ENCODE data around the gene KAT14. TPM values are rescaled to one million over a fixed set of nuclear protein-coding genes. Genes with fewer than 3 reads are reported as not detected.
"Not testable (repeated sequence)": the region's sequence is repeated elsewhere in the genome, so short reads cannot be mapped to it uniquely, and the experiment has no call there.

The KAT14 gene
- total RNA-seq, 1 experiment from 2014 or later: 28.4 TPM

- CTCF ChIA-PET: no interaction called here
These were observed 36.4 kb upstream of the KAT14 start for GRCh38 chr20:18101125-18101810.

DNA sequence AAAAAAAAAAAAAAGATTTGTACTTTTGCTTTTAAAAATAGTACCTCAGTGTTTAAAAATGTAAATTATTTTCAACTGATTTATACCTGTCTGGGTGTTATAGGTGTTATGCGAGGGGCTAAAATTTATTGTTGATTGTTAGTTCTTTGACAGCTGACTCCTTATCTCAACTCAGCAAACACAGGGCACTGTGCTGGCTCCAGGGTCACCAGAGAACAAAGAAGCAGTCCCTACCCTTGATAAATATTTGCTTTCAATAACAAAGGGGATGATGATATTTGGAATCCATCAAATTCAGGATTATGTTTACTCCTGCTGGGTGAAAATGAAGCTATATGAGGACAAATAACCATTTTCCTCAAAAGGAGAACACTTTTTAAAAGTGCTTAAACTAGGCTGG is 34.2 kb upstream of the KAT14 start:
- BruUV-seq (replicated peaks): no TSS peak
- TF ChIP-seq, protein P1, sequence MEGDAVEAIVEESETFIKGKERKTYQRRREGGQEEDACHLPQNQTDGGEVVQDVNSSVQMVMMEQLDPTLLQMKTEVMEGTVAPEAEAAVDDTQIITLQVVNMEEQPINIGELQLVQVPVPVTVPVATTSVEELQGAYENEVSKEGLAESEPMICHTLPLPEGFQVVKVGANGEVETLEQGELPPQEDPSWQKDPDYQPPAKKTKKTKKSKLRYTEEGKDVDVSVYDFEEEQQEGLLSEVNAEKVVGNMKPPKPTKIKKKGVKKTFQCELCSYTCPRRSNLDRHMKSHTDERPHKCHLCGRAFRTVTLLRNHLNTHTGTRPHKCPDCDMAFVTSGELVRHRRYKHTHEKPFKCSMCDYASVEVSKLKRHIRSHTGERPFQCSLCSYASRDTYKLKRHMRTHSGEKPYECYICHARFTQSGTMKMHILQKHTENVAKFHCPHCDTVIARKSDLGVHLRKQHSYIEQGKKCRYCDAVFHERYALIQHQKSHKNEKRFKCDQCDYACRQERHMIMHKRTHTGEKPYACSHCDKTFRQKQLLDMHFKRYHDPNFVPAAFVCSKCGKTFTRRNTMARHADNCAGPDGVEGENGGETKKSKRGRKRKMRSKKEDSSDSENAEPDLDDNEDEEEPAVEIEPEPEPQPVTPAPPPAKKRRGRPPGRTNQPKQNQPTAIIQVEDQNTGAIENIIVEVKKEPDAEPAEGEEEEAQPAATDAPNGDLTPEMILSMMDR (conservative IDR thresholded peaks at IDR 0.05): no peak
- no peak for TF ChIP-seq EZH2 (IDR thresholded peaks at IDR 0.05; ENCODE audit: low read depth)
- ChIA-PET POLR2A (ENCODE audit: unreplicated experiment) (no interaction called here), CTCF (no interaction called here)
- no peak overlapping the region for H3K27ac ChIP-seq
- no peak for DNase-seq
- intact Hi-C loops (cut with micrococcal nuclease; ENCODE audit: unreplicated experiment): no loop called here
- no peaks in the 10 kb centered on the region for H4K20me1 ChIP-seq (ENCODE audit: insufficient read depth)
- H2AFZ ChIP-seq: no peak overlapping the region
- H3K4me3 ChIP-seq: no peak overlapping the region
- H3F3A ChIP-seq (ENCODE audit: insufficient read depth, low read depth): no peaks in the 10 kb centered on the region
- no peaks in the 10 kb centered on the region for H3K36me3 ChIP-seq (ENCODE audit: low read depth)
- H3K27me3 ChIP-seq (ENCODE audit: insufficient read depth, low read depth): no peaks in the 10 kb centered on the region
- no peaks in the 10 kb centered on the region for H3K79me2 ChIP-seq (ENCODE audit: low read depth)
- H3K4me1 ChIP-seq (replicated peaks; ENCODE audit: insufficient read depth): no peaks in the 10 kb centered on the region
- no peaks in the 10 kb centered on the region for H3K9me3 ChIP-seq (ENCODE audit: insufficient read depth, low read depth)
- H3K4me2 ChIP-seq: no peak overlapping the region
- H3K9me2 ChIP-seq (ENCODE audit: insufficient read depth): no peaks in the 10 kb centered on the region

More at GRCh38 chr20:18101125-18101810, 36.4 kb upstream of the KAT14 start:
- no TSS peak for BruUV-seq (replicated peaks)
- Histone ChIP-seq H3K79me2 (ENCODE audit: low read depth) (no peaks in the 10 kb centered on the region), H2AFZ (no peak overlapping the region), H3K9me2 (ENCODE audit: insufficient read depth) (no peaks in the 10 kb centered on the region), H3K36me3 (ENCODE audit: low read depth) (no peaks in the 10 kb centered on the region), H4K20me1 (ENCODE audit: insufficient read depth) (no peaks in the 10 kb centered on the region), H3K9me3 (ENCODE audit: insufficient read depth, low read depth) (no peaks in the 10 kb centered on the region), H3K4me3 (no peak overlapping the region), H3K27me3 (ENCODE audit: insufficient read depth, low read depth) (no peaks in the 10 kb centered on the region), H3F3A (ENCODE audit: insufficient read depth, low read depth) (no peaks in the 10 kb centered on the region), H3K4me1 (replicated peaks; ENCODE audit: insufficient read depth) (no peaks in the 10 kb centered on the region), H3K27ac (no peak overlapping the region), H3K4me2 (no peak overlapping the region)
- no peak for DNase-seq
- POLR2A ChIA-PET (ENCODE audit: unreplicated experiment): no interaction called here
- TF ChIP-seq, protein P1 (conservative IDR thresholded peaks at IDR 0.05): no peak
- no peak for TF ChIP-seq EZH2 (IDR thresholded peaks at IDR 0.05; ENCODE audit: low read depth)
- intact Hi-C loops (cut with micrococcal nuclease; ENCODE audit: unreplicated experiment): no loop called here

DNA sequence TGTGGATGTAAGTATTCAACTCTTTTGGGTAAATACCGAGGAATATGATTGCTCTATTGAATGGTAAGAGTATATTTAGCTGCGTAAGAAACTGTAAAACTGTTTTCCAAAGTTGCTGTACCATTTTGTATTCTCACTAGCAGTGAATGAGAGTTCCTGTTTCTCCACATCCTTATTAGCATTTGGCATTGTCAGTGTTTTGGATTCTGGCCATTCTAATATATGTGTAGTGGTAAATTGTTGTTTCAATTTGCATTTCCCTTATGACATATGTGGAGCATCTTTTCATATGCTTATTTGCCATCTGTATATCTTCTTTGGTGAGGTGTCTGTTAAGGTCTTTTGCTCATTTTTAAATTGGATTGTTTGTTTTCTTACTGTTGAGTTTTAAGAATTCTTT is 29.3 kb upstream of the KAT14 start:
- H3K4me1 ChIP-seq (replicated peaks; ENCODE audit: insufficient read depth): no peaks in the 10 kb centered on the region
- H3K4me2 ChIP-seq: no peak overlapping the region
- H3K9me3 ChIP-seq (ENCODE audit: insufficient read depth, low read depth): no peaks in the 10 kb centered on the region
- intact Hi-C loops (cut with micrococcal nuclease; ENCODE audit: unreplicated experiment): no loop called here
- H3K79me2 ChIP-seq (ENCODE audit: low read depth): no peaks in the 10 kb centered on the region
- no peaks in the 10 kb centered on the region for H3K9me2 ChIP-seq (ENCODE audit: insufficient read depth)
- H4K20me1 ChIP-seq (ENCODE audit: insufficient read depth): no peaks in the 10 kb centered on the region
- no peak overlapping the region for H2AFZ ChIP-seq
- ChIA-PET POLR2A (ENCODE audit: unreplicated experiment) (no interaction called here), CTCF (no interaction called here)
- no peak for DNase-seq
- no peaks in the 10 kb centered on the region for H3K36me3 ChIP-seq (ENCODE audit: low read depth)
- H3K4me3 ChIP-seq: no peak overlapping the region
- H3K27me3 ChIP-seq (ENCODE audit: insufficient read depth, low read depth): no peaks in the 10 kb centered on the region
- no peak overlapping the region for H3K27ac ChIP-seq
- no peaks in the 10 kb centered on the region for H3F3A ChIP-seq (ENCODE audit: insufficient read depth, low read depth)
- BruUV-seq (replicated peaks): no TSS peak
- TF ChIP-seq, protein P1 (conservative IDR thresholded peaks at IDR 0.05): no peak
- TF ChIP-seq EZH2 (IDR thresholded peaks at IDR 0.05; ENCODE audit: low read depth): no peak

DNA sequence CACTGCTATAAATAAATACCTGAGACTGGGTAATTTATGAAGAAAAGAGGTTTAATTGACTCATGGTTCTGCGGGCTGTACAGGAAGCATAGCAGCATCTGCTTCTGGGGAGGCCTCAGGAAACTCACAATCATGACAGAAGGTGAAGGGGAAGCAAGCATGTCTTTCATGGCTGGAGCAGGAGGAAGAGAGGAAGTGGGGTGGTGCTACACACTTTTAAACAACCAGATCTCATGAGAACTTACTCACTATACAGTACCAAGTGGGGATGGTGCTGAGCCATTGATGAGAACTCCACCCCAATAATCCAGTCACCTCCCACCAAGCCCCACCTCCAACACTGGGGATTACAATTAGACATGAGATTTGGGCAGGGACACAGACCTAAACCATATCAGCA is 9.1 kb upstream of the KAT14 start:
- H4K20me1 ChIP-seq (ENCODE audit: insufficient read depth); H2AFZ ChIP-seq; BruUV-seq (replicated peaks); DNase-seq; H3K9me3 ChIP-seq (ENCODE audit: insufficient read depth, low read depth); H3K9me2 ChIP-seq (ENCODE audit: insufficient read depth); H3K36me3 ChIP-seq (ENCODE audit: low read depth); H3K79me2 ChIP-seq (ENCODE audit: low read depth); POLR2A ChIA-PET (ENCODE audit: unreplicated experiment); CTCF ChIA-PET; H3K27ac ChIP-seq; H3K4me1 ChIP-seq (replicated peaks; ENCODE audit: insufficient read depth); intact Hi-C loops (cut with micrococcal nuclease; ENCODE audit: unreplicated experiment); H3K27me3 ChIP-seq (ENCODE audit: insufficient read depth, low read depth); H3K4me3 ChIP-seq; H3F3A ChIP-seq (ENCODE audit: insufficient read depth, low read depth); H3K4me2 ChIP-seq: not testable (repeated sequence)

Data from PC-9 (cell line).